ENCODE data around the gene HEPACAM. TPM values are rescaled to one million over a fixed set of nuclear protein-coding genes. Genes with fewer than 3 reads are reported as not detected.

HEPACAM gene
- total RNA-seq, 2 experiments from 2014 or later = not detected

DNA sequence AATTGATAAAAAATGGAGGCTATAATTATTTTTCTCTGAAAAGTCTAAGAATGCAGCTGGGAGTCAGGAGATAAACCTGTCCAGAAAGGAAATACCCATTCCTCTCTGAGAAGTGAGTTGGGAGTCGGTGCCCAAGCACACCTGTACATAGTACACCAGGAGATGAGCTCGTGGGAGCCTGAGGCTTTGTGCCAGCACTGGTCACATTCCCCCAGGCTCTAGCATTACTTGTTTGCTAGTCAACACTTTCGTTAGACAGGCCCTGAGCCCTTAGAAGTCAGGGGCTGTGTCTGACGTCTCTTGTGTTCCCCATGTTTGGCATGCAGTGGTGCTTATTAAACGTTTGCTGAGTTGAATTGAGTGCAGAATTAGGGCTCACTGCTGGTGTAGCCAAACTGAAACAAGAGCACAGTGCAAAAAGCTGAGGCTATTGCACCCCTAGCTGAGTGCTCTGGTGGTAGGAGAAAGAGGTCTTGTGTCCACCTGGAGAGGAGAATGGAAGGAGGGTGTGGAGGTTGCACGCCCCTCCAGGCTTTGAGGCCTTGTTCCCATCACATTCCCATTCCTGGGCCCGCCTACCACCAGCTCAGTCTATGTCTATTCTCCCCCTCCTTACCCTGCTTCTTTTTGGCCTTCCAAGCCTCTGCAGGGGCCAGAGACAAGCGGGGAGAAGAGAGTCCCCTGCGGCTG is 45.0 kb downstream of the HEPACAM start:
- CTCF ChIA-PET = interaction anchor here (0.9 kb wide), 1 partner anchor 24 kb away, joined by 3 read pairs; no protein-coding TSS in a partner anchor
- POLR2A ChIA-PET = no interaction called here

GRCh38 chr11:124890151-124890550 is 45.7 kb downstream of the HEPACAM start:
- ChIA-PET POLR2A (no interaction called here), CTCF (interaction anchor here (0.9 kb wide), 1 partner anchor 24 kb away, joined by 3 read pairs; no protein-coding TSS in a partner anchor)

DNA sequence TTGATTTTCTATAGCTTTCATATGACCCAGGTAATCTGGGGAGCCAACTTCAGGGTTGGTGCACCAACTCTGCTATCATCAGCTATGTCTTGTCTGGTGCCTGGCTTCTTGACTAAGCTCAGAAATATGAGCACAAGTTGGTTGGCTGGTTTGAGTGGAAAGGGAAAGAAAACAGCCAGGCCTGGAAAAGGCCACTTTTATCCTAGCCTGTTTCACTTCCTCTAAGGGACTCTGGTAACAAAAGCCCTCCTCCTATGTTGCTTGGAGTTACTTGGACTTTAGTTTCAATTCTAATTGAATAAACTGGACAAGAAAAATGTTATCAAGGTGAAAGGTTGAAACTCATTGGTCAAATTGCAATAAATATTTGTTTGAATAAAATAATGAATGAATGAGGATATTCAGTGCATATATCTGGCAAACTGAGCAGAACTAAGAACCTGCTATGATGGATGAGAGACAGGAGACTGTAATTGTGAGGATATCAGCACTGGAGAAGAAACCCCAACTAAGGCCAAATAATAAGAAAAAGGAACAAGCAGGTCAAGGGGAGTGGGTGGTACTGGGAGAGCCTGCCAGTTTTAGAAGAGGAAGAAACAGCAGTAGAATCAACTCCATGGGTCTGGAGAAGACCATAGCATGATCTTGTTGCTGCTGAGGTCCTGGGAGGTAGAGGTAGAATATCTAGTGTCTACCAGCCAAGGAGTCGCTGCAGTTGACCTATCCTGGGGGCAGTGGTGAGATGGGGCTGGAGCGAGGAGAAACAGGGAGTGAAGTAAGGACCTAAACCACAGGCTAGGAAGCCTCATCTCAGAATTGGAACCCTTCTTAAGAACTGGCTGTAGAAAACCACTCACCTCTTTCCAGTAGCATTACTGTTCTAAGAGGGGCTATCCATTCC is 46.4 kb downstream of the HEPACAM start:
- CTCF ChIA-PET = no interaction called here
- POLR2A ChIA-PET = no interaction called here

DNA sequence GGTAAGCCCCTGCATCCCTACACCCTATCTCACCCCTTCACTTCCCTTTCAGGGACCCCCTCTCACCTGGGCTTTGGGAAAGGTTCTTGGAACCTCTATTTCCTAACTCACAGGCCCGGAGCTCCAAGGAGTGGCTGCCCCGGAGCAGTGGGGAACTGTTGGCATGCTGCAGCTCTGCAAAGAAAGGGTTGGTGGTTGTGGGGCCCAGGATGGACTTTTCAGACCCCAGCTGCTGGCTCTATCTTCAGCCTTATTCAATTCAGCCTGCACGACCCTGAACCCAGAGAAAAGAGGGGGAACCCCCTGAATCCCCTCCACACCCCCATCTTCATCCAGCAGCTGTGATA is 48.2 kb downstream of the HEPACAM start:
- ChIA-PET POLR2A (no interaction called here), CTCF (interaction anchor here (0.9 kb wide), 1 partner anchor 74 kb away, joined by 3 read pairs; no protein-coding TSS in a partner anchor)

GRCh38 chr11:124886978-124887666 is 48.7 kb downstream of the HEPACAM start:
- ChIA-PET POLR2A (no interaction called here), CTCF (no interaction called here)

- POLR2A ChIA-PET = no interaction called here
- CTCF ChIA-PET = no interaction called here
Observed at GRCh38 chr11:124886476-124886875, 49.4 kb downstream of the HEPACAM start.

GRCh38 chr11:124884869-124885479 is 50.9 kb downstream of the HEPACAM start:
- POLR2A ChIA-PET = no interaction called here
- CTCF ChIA-PET = no interaction called here

GRCh38 chr11:124884340-124884739 is 51.5 kb downstream of the HEPACAM start:
- ChIA-PET POLR2A (no interaction called here), CTCF (no interaction called here)

DNA sequence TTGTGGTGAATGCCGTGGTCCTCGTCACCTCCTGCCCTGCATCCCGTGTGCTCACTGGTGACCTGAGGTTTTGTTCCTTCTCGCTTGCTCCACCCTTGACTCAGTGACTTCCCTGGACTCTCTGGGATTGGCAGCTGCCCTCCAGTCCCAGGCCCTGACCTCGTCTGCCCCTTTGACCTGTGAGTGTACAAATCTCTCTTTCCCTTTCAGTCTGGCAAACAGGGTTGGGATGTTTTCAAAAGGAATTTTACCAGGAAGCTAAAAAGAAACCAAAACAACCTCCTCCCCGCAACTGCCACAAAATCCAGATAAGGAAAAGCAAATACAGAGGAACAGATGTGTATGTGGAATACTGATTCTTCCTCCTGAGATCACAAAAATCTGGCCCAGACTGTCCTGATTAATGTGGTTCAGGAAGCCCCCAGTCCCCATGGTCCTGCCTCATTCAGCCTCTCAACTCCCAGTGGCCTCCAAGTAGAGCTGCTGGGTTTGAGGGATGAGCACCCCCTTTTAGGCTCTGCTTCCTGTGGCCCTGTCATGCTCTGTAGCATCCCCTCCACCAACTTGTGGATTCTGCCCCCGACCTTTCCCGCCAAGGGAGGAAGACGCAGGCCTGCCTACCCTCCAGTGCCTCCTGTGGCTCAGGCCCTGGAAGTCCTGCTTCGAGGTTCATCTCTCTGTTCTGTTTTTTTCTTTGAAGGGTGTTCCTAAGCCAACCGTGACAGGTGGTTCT is 53.3 kb downstream of the HEPACAM start:
- ChIA-PET POLR2A (no interaction called here), CTCF (interaction anchor here (0.8 kb wide), 1 partner anchor 76 kb away, joined by 3 read pairs; no protein-coding TSS in a partner anchor)

- CTCF ChIA-PET = no interaction called here
- POLR2A ChIA-PET = interaction anchor here (0.5 kb wide), 1 partner anchor 58 kb away, joined by 3 read pairs; no protein-coding TSS in a partner anchor
Observed at GRCh38 chr11:124880958-124881357, 54.9 kb downstream of the HEPACAM start.

DNA sequence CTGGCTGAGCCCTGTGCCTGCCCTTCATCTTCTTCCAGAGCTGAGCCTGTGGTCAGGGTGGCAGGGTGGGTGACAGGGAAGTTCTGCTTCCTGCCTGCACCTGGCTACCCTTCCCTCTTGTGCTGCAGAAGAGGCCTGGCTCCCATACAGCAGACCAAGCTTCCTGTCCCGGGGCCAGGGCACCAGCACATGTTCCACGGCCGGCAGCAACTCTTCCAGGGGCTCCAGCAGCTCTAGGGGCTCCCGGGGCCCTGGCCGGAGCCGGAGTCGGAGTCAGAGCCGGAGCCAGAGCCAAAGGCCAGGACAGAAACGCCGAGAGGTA is 55.6 kb downstream of the HEPACAM start:
- ChIA-PET POLR2A (no interaction called here), CTCF (no interaction called here)

- CTCF ChIA-PET = no interaction called here
- POLR2A ChIA-PET = no interaction called here
Observed at GRCh38 chr11:124879493-124880289, 56.2 kb downstream of the HEPACAM start.

- ChIA-PET CTCF (no interaction called here), POLR2A (no interaction called here)
Observed at GRCh38 chr11:124878759-124879492, 56.9 kb downstream of the HEPACAM start.

- POLR2A ChIA-PET = no interaction called here
- CTCF ChIA-PET = interaction anchor here (0.7 kb wide), 1 partner anchor 12 kb away, joined by 3 read pairs; no protein-coding TSS in a partner anchor
Observed at GRCh38 chr11:124877910-124878758, 57.7 kb downstream of the HEPACAM start.

DNA sequence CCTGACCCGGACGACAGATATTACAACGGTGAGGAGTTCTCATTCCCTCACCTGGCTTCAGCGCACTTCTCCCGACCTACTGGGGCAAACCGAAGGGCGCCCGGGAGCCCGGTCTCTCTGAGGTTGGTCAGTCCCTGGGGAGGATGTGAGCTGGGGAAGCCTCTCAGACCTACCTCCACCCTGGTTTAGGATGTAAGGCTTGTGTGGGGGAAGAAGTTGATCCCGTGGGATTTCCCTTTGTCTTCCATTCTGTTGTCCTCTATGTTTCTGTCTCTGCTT is 58.3 kb downstream of the HEPACAM start:
- ChIA-PET POLR2A (no interaction called here), CTCF (interaction anchor here (0.7 kb wide), 1 partner anchor 11 kb away, joined by 3 read pairs; no protein-coding TSS in a partner anchor)

DNA sequence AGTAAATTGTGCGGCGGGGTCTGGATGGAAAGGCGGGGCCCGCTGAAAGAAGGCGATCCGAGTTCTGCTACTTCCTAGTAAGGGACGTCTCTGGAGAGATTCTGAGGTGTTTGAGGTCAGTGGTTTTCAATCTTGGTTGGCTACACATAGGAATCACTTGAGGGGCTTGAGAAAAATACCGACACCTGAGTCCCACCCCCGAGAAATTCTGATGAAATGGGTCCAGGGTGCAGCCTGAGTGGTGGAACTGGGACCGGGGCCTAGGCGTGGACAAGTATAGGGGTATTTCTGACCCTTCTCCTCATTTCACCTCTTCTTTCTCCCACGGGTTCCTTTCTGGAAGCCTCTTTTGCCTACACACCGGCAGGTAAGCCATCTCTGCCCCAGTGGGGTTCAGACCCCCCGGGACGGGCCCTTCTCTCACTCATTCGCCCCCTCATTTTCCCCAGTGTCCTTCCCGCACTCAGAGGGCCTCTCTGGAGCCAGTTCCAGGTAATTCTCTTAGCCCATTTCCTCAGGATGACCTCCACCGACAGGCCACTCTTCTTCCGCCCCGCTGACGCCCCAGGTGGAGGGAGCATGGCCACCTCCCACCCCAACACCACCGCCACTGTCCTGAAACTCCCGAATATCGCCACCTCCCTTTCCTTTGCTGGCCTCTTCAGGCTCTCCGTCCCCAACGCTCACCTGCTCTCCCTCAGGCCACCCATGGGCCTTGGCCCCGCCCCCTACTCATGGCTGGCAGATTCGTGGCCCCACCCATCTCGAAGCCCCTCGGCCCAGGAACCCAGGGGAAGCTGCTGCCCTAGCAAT is 58.8 kb downstream of the HEPACAM start:
- POLR2A ChIA-PET = interaction anchor here (0.6 to 1.2 kb wide), 4 partner anchors 40 to 247 kb away, joined by 4 to 8 read pairs (median 6); partner anchors contain the start of gene CCDC15
- CTCF ChIA-PET = interaction anchor here (0.5 to 1.4 kb wide), 19 partner anchors 10 to 265 kb away, joined by 3 to 8 read pairs (median 4); partner anchors contain the start of genes CCDC15, ROBO3, SIAE and SPA17
